ENCODE data around the gene TBC1D2B. TPM values are rescaled to one million over a fixed set of nuclear protein-coding genes. Genes with fewer than 3 reads are reported as not detected.

TBC1D2B gene
- total RNA-seq, 4 donors from 2014 or later: 4.7 to 9.6 (median 8.1) TPM

GRCh38 chr15:78073046-78073787, 4.3 kb downstream of the TBC1D2B start:
- H3K4me3 ChIP-seq: no peak overlapping the region
- no peaks in the 10 kb centered on the region for H3K36me3 ChIP-seq
- in situ Hi-C loops (cut with MboI; ENCODE audit: low sequenced_read_pairs in 4 of 4) (no loop called here), intact Hi-C loops (cut with DNase I; ENCODE audit: low total_unique reads) (no loop called here)
- H3K27ac ChIP-seq: peak overlapping the region; percentile 59 to 81 (median 70)
- peaks cover 58 to 65% of the 10 kb centered on the region in 2 donors for H3K4me1 ChIP-seq
- DNase-seq (no peak), ATAC-seq (no peak)
- TF ChIP-seq CTCF (IDR thresholded peaks at IDR 0.05 in 4 of 5, conservative IDR thresholded peaks at IDR 0.05 in 1 of 5): no peak
- no peak for TF ChIP-seq POLR2A (IDR thresholded peaks at IDR 0.05)
- H3K9me3 ChIP-seq: no peaks in the 10 kb centered on the region
- H3K27me3 ChIP-seq: no peaks in the 10 kb centered on the region

GRCh38 chr15:78072080-78072892, 5.2 kb downstream of the TBC1D2B start:
- in situ Hi-C loops (cut with MboI; ENCODE audit: low sequenced_read_pairs in 4 of 4): no loop called here
- intact Hi-C loops (cut with DNase I; ENCODE audit: low total_unique reads): no loop called here
- H3K9me3 ChIP-seq: no peaks in the 10 kb centered on the region
- peak overlapping the region; percentile 59 to 81 (median 70) for H3K27ac ChIP-seq
- ATAC-seq (peak; percentile 21 to 33), DNase-seq (peak; percentile 32 to 43)
- H3K27me3 ChIP-seq: no peaks in the 10 kb centered on the region
- H3K4me3 ChIP-seq: peak overlapping the region in 1 of 4 donors; percentile 5
- TF ChIP-seq CTCF (IDR thresholded peaks at IDR 0.05 in 4 of 5, conservative IDR thresholded peaks at IDR 0.05 in 1 of 5) (no peak), POLR2A (IDR thresholded peaks at IDR 0.05) (peak in 1 of 2 donors; percentile 44)
- peaks cover 62 to 68% of the 10 kb centered on the region in 2 donors for H3K4me1 ChIP-seq
- H3K36me3 ChIP-seq: no peaks in the 10 kb centered on the region

DNA sequence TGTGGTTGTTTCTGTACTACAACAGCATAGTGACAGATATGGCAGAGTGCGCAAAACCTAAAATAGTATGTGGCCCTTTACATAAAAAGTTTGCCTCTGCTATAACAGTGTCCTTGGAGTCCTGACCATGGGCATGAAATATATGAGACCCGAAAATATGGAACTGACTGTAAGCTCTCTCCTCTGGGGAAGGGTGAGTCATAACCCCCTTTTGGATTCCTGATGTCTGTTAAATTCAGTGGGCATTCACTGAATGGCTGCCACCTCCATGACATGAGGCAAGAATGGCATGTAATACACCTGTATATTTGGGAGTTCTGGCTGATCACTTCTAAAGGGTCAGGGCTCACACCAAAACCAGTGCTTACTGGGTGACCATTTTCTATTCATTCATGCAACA, 6.1 kb downstream of the TBC1D2B start:
- DNase-seq (no peak), ATAC-seq (no peak)
- no peaks in the 10 kb centered on the region for H3K36me3 ChIP-seq
- no peak overlapping the region for H3K4me3 ChIP-seq
- in situ Hi-C loops (cut with MboI; ENCODE audit: low sequenced_read_pairs in 4 of 4) (no loop called here), intact Hi-C loops (cut with DNase I; ENCODE audit: low total_unique reads) (no loop called here)
- H3K27me3 ChIP-seq: no peaks in the 10 kb centered on the region
- H3K27ac ChIP-seq: peak overlapping the region; percentile 59 to 81 (median 70)
- no peak for TF ChIP-seq CTCF (IDR thresholded peaks at IDR 0.05 in 4 of 5, conservative IDR thresholded peaks at IDR 0.05 in 1 of 5)
- TF ChIP-seq POLR2A (IDR thresholded peaks at IDR 0.05): no peak
- H3K4me1 ChIP-seq: peaks cover 64 to 76% of the 10 kb centered on the region in 2 donors
- no peaks in the 10 kb centered on the region for H3K9me3 ChIP-seq

DNA sequence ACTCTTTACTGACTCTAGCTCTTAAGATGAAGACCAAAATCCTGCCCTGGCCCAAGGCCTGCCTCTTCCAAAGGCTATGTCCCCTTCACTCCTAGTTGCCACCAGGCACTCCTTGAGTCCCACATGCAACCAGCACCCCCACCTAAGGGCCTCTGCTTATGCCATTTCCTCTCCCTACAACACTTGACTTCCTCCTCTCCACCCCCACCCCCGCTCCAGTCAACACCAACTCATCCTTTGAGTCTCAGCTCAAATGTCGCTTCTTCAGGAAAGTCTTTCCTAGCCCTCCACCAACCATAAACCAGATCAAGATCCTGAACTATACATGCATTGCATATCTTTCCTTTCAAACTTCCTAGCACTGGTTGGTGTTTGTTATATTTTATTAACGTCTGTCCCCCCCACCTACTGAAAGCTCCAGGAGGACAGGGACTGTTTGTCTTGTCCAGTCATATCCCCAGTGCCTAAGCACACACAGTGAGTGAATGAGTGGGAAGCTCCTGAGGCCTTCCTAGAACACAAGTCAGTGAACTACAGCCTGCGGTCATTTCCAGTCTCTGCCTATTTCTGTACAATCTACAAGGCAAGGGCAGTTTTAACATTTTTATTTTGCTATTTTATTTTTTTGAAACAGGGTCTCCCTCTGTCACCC, 7.3 kb downstream of the TBC1D2B start:
- in situ Hi-C loops (cut with MboI; ENCODE audit: low sequenced_read_pairs in 4 of 4): no loop called here
- no peak for DNase-seq
- no peaks in the 10 kb centered on the region for H3K27me3 ChIP-seq
- no peaks in the 10 kb centered on the region for H3K36me3 ChIP-seq
- peak overlapping the region; percentile 5 to 77 (median 72) for H3K27ac ChIP-seq
- TF ChIP-seq CTCF (IDR thresholded peaks at IDR 0.05 in 4 of 5, conservative IDR thresholded peaks at IDR 0.05 in 1 of 5): no peak
- no peak for TF ChIP-seq POLR2A (IDR thresholded peaks at IDR 0.05)
- no peak overlapping the region for H3K4me3 ChIP-seq
- intact Hi-C loops (cut with DNase I; ENCODE audit: low total_unique reads): no loop called here
- H3K4me1 ChIP-seq: peaks cover 70 to 78% of the 10 kb centered on the region in 2 donors
- no peaks in the 10 kb centered on the region for H3K9me3 ChIP-seq
- ATAC-seq: no peak

Measured in gastrocnemius medialis (tissue), 4 donors.